ENCODE results near the gene ATXN7L2.

GRCh38 chr1:109467301-109467777, 16.4 kb upstream of the ATXN7L2 start:
- TF ChIP-seq, protein P1, sequence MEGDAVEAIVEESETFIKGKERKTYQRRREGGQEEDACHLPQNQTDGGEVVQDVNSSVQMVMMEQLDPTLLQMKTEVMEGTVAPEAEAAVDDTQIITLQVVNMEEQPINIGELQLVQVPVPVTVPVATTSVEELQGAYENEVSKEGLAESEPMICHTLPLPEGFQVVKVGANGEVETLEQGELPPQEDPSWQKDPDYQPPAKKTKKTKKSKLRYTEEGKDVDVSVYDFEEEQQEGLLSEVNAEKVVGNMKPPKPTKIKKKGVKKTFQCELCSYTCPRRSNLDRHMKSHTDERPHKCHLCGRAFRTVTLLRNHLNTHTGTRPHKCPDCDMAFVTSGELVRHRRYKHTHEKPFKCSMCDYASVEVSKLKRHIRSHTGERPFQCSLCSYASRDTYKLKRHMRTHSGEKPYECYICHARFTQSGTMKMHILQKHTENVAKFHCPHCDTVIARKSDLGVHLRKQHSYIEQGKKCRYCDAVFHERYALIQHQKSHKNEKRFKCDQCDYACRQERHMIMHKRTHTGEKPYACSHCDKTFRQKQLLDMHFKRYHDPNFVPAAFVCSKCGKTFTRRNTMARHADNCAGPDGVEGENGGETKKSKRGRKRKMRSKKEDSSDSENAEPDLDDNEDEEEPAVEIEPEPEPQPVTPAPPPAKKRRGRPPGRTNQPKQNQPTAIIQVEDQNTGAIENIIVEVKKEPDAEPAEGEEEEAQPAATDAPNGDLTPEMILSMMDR (IDR thresholded peaks at IDR 0.05 in 2 of 3, conservative IDR thresholded peaks at IDR 0.05 in 1 of 3; ENCODE audit: control insufficient read depth in 2 of 3, extremely low read depth in 1 of 3, insufficient read depth in 1 of 3, low read depth in 3 of 3, low read length in 3 of 3) = no peak
- TF ChIP-seq RAD21 (IDR thresholded peaks at IDR 0.05; ENCODE audit: insufficient read depth, low read depth, low read length) = no peak
- no peak for TF ChIP-seq SP1 (IDR thresholded peaks at IDR 0.05; ENCODE audit: low read depth, low read length)
- TF ChIP-seq TBL1XR1 (IDR thresholded peaks at IDR 0.05; ENCODE audit: low read depth, low read length) = no peak
- TF ChIP-seq EZH2 (IDR thresholded peaks at IDR 0.05; ENCODE audit: borderline replicate concordance, control insufficient read depth, low read depth, low read length) = no peak
- TF ChIP-seq HDAC6 (IDR thresholded peaks at IDR 0.05; ENCODE audit: unreplicated experiment) = no peak
- no peak for TF ChIP-seq USF1 (IDR thresholded peaks at IDR 0.05; ENCODE audit: borderline replicate concordance, extremely low read length, insufficient read depth, low read depth, low read length)
- no peak for TF ChIP-seq HDAC2 (IDR thresholded peaks at IDR 0.05)
- TF ChIP-seq NBN (IDR thresholded peaks at IDR 0.05) = no peak
- TF ChIP-seq POLR2AphosphoS5 (IDR thresholded peaks at IDR 0.05; ENCODE audit: low read length) = no peak
- no peak for TF ChIP-seq TCF12 (IDR thresholded peaks at IDR 0.05; ENCODE audit: low read depth, low read length)

Measured in GM12878 (cell line).